GM19238 (cell line): Measurements from ENCODE around the gene ZNF396.

Experiments
- DNase-seq: peaks from one replicate; pipeline ENCODE4 v3.0.0; 2011; ENCODE audit warnings: low spot score; ENCODE audit not compliant: insufficient read length

Gene ZNF396

DNA sequence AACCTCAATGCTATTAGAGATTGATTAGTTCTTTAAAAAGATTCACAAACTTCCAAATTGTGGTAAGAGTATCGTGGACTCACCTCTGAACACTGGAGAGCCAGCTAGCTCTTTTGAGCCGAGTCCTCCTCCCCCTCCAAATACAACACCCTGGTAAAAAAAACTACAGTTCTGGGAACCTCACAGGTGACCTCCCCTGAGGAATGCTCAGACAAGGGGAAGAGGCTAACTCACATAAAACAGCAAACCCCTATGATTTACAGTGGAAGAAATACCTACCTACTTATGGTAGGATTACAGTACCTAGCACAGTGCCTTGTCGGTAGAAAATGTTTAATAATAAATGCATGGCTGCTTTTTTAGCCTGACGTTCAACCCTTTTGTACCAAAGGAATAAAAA lies 41.3 kb downstream of the ZNF396 start:
- DNase-seq = no peak

- no peak for DNase-seq
Observed at GRCh38 chr18:35334821-35335220, 42.3 kb downstream of the ZNF396 start.

GRCh38 chr18:35334212-35334611 lies 42.9 kb downstream of the ZNF396 start:
- no peak for DNase-seq

- no peak for DNase-seq
Observed at GRCh38 chr18:35331367-35332087, 45.6 kb downstream of the ZNF396 start.

GRCh38 chr18:35328868-35329267 lies 48.3 kb downstream of the ZNF396 start:
- no peak for DNase-seq

DNA sequence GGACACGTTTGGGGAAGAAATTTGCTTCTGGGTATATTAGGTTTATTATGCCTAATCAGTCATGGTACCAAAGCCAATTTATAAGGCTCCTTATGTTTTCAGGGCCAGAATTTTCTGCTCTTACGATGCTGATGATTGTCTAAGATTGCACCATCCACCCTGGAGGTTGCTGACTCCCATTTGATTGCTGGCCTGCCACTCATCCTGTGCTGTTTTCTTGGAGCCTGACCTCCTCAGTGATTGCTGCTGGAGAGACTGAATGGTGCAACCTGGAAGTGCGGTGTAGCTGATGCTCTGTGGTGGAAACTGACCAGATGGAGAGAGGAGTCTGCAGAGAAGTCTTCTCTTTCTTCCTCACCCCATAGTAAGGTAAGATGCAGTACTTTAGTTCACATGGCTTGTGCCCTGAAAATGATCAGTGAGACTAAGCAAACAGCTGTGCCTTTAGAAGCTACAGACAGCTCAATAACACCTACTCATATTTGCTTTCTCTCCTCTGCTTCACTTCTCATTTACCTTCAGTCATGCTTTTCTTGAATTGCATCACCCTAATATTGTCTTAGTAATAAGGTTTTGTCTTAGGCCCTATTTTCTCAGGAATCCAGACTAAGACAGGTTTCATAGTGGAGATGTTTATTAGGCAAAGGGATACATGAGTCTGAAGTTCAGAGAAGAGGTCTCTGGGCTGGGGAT lies 50.3 kb downstream of the ZNF396 start:
- DNase-seq = no peak

DNA sequence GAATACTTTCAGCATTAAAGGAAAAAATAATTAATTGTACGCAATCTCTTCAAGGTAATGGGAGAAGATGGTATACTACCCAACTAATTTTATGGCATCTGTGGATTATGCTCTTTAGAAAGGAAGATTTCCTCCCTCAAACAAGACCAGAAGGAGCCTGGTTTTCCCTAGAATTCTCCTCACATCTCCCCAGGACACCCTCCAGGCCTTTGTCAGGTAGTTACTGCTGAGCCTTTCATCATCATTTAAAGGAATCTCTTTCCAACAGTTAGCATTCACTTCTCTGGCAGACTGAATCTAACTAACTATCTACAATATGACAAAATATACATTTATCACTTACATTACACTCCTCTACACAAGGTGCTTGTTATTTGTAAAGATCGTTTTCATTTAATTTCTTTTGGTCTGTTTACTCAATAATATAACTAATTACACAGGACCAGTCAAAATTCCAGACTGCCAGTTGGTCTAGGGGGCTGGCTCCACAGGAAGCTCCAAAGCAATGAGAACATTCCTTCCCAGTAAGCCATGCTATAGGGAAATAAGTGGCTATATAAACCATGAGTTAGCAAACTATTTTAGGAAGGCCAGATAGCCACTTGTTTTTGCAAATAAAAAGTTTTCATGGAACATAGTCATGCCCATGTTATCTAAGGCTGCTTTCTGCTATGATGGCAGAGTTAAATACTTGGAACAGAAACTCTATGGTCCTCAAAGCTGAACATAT lies 52.0 kb downstream of the ZNF396 start:
- no peak for DNase-seq

GRCh38 chr18:35322486-35323458 lies 54.4 kb downstream of the ZNF396 start:
- no peak for DNase-seq
